GM12874 (cell line): Measurements from ENCODE around the gene PLA2G4D.

ENCODE experiments used
- TF ChIP-seq, protein P1 (sequence below): IDR thresholded peaks from 2 replicates; pipeline ENCODE4 v1.5.1; 2011; ENCODE audit warnings: low read depth, mild to moderate bottlenecking, control low read depth, low read length, moderate library complexity; ENCODE audit not compliant: insufficient read depth

PLA2G4D gene

DNA sequence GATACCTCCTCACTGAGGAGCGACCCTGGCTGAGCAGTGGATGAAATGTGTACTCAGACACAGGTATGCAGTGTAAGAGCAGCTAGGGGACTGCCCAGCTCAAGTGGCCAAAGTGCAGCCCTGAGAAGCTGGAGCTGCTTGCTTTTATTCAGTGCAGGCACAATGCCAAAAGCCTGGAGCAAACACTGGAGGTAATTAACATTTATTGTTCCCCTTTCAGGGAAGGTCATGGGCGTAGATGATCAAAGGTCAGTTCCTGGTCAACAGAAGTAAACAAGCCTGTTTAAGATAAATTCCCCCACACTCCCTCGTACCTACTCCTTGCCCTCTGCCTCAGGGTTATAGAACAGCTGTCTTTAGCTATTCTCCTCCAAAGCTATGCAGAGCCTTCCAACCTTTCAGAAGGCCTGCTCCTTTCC, 44.6 kb upstream of the PLA2G4D start:
- TF ChIP-seq, protein P1, sequence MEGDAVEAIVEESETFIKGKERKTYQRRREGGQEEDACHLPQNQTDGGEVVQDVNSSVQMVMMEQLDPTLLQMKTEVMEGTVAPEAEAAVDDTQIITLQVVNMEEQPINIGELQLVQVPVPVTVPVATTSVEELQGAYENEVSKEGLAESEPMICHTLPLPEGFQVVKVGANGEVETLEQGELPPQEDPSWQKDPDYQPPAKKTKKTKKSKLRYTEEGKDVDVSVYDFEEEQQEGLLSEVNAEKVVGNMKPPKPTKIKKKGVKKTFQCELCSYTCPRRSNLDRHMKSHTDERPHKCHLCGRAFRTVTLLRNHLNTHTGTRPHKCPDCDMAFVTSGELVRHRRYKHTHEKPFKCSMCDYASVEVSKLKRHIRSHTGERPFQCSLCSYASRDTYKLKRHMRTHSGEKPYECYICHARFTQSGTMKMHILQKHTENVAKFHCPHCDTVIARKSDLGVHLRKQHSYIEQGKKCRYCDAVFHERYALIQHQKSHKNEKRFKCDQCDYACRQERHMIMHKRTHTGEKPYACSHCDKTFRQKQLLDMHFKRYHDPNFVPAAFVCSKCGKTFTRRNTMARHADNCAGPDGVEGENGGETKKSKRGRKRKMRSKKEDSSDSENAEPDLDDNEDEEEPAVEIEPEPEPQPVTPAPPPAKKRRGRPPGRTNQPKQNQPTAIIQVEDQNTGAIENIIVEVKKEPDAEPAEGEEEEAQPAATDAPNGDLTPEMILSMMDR: no peak

DNA sequence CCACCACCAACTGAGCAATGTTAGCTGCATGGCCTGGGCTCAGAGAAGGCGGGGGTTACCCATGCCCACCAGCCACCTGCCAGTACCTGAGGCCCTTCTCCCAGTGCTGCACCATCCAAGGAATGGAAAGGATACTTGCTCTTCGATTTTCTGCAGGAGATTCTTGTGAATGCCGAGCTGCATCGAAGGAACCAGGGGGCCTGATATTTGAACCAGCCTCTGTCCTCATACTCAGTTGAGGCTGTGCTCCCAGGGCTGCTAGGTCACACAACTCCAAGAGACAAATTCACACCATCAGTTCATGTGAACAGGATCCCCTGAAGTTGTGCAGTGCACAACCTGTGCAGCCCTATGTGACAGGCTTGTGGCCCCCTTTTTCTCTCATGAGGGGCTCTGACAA, 44.0 kb upstream of the PLA2G4D start:
- TF ChIP-seq, protein P1: no peak

DNA sequence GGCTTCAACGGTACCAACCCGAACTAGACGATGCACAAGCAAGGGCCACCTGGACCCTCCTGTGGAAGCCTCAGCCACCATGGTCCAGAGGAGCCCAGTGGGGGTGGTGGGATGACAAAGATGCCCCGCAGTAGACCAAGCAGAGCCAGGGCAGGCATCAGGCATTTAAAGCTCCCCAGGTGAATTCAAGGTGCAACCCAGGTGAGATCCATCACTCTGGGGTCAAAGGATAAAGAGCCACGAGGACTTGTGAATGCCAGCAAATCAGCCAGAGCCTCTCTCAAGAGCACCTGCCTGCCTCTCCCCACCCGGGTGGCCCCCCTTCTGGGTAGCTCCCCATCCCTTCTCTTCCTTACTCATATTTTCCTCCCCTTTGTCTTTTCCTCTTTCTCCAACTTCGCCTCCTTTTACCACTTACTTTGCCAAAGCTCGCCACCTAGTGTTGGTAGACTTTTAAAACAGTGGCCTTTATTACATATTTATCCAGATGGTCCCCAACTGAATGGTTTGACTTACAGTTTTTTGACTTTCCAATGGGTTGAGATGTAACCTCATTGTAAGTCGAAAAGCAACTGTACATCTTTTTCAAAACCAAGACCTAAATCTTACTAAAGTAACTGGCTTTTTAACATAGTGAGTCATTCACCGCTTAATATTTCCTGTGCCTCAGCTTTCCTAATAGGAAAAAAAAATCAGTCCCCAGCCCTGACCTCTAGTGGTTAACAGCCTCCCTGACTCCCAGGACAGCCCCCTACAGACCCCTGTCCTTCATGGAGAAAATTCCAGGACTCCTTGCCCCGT, 43.3 kb upstream of the PLA2G4D start:
- TF ChIP-seq, protein P1: peak; percentile 50; the same call in 1 of the 2 replicates

DNA sequence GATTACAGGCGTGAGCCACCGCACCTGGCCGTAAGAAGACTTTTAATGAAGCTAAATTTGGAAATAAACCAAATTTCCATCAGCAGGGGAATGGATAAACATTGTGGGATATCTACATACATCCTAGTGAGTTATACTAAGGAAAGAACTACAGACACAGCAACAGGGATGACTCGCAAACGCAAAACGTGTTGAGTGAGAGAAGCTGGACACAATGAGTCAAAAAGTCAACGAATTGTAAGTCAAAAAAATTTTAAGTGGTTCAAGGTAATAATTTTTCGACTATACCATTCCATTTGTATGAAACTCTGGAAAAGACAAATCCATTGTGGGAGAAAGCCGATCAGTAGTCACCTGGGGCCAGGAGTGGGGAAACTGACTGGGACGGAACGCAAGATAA, 42.2 kb upstream of the PLA2G4D start:
- TF ChIP-seq, protein P1: no peak

DNA sequence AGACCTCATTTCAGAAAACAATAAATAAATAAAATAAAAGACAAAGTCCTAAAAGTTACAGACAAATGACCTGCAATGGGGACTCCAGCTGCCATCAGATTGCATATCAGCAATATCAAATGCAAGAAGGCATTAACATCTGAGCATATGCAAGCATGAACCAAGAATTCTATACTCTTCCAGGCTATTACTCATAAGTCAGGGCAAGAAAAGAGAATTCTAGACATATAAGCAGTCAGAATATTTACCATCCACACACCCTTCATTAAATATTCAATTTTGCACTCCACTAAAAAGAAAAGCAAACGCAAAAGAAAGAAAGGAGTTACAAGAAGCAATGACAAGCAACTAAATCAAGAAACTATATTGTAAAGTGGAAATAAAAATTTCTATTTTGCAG, 41.0 kb upstream of the PLA2G4D start:
- TF ChIP-seq, protein P1: no peak

DNA sequence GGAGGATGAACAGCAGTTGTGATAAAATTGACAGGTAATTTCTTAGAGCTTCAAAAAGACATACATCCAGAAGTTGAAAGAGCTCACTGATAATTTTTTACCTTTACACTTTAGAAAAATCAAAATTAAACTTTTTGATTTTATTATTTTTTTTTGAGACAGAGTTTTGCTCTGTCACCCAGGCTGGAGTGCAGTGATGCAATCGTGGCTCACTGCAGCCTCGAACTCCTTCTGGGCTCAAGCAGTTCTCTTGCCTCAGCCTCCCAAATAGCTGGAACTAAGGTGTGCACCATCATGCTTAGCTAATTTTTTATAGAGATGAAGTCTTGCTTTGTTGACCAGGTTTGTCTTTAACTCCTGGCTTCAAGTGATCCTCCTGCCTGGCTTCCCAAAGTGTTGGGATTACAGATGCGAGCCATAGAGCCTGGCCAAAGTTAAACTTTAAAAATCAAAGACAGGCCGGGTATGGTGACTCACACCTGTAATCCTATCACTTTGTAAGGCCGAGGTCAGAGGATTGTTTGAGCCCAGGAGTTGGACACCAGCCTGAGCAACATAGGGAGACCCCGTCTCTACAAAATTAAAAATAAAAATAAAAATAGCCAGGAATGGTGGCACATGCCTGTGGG, 40.4 kb upstream of the PLA2G4D start:
- TF ChIP-seq, protein P1: no peak

DNA sequence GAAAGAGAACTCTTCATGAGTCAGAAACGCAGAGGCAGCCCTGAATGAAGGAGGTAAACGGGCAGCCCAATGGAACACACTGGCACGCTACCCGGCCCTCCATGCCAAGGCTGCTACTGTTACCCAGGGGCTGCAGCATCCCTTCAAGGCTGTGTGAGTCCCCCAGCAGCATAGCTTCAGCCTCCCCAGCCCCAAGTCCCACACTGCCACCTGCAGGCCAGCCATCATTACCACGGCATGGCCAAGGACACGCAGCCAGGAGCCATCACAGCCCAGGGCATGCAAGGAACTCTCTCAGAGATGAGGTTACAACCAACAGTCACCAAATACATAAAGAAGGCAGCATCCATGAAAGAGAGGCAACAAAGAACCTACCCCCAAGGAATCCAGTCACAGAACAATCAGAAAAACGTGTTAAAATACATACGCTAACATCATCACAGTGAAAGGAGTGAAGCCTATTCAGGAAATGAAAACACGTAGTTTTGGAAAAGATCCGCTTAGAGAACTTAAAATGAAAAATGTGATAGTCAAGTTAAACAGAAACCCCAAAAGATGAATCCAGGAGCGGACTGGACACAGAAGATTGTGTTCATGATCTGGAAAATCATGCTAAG, 39.6 kb upstream of the PLA2G4D start:
- TF ChIP-seq, protein P1: peak; percentile 84
